ENCODE data around the gene TMEM201. TPM values are rescaled to one million over a fixed set of nuclear protein-coding genes. Genes with fewer than 3 reads are reported as not detected.

Gene TMEM201
- total and polyA plus RNA-seq, 2 of the 4 experiments (the other 2 are of a cell fraction) = 1.3 to 8.7 TPM

GRCh38 chr1:9654834-9655723 is 66.4 kb downstream of the TMEM201 start:
- no peak for DNase-seq

More at GRCh38 chr1:9654834-9655723, 66.4 kb downstream of the TMEM201 start:
- intact Hi-C loops (cut with micrococcal nuclease) = no loop called here
- H3K4me3 ChIP-seq (ENCODE audit: insufficient read depth, low read depth, low read length) = no peak overlapping the region
- H4K5ac ChIP-seq (ENCODE audit: low read depth, low read length) = no peak overlapping the region
- H3K9ac ChIP-seq (ENCODE audit: low read depth, low read length) = no peak overlapping the region
- WGBS, 2 experiments (ENCODE audit: extremely low coverage in 2 of 2, insufficient read length in 1 of 2) = 69% methylated on average over 2 of the region's 16 CpGs; no CpG with 5 or more reads in 1 of the 2 experiments
- no peaks in the 10 kb centered on the region for H4K20me1 ChIP-seq (ENCODE audit: insufficient read depth, low read length)
- no peak overlapping the region for H2BK20ac ChIP-seq (ENCODE audit: low read depth, low read length)
- no TSS peak for BruUV-seq (replicated peaks)
- no peak overlapping the region for H3K18ac ChIP-seq (ENCODE audit: low read depth, low read length)
- TF ChIP-seq RFX5 (IDR thresholded peaks at IDR 0.05; ENCODE audit: low read depth, low read length) (no peak), ELK1 (IDR thresholded peaks at IDR 0.05; ENCODE audit: borderline replicate concordance, low read depth, low read length) (no peak), CHD1 (IDR thresholded peaks at IDR 0.05; ENCODE audit: low read depth, low read length) (no peak)
- no peaks in the 10 kb centered on the region for H3K79me1 ChIP-seq (ENCODE audit: low read depth in 1 of 2, low read length in 2 of 2)
- H3K36me3 ChIP-seq (ENCODE audit: control insufficient read depth, insufficient read depth, low read length) = no peaks in the 10 kb centered on the region
- H3K4me2 ChIP-seq (ENCODE audit: low read depth, low read length) = no peak overlapping the region
- no peak overlapping the region for H2BK15ac ChIP-seq (ENCODE audit: low read depth, low read length)
- CTCF ChIA-PET = interaction anchor here (0.6 to 1.1 kb wide), 2 partner anchors 31 to 550 kb away, joined by 3 to 4 read pairs; no protein-coding TSS in a partner anchor
- H3K56ac ChIP-seq (ENCODE audit: extremely low read depth, insufficient read depth, low read length) = no peak overlapping the region
- ATAC-seq (ENCODE audit: low read depth) = no peak
- H3K14ac ChIP-seq (replicated peaks; ENCODE audit: low read depth, low read length) = no peak overlapping the region
- no peak overlapping the region for H4K8ac ChIP-seq (ENCODE audit: low read depth in 2 of 2, low read length in 2 of 2)
- H2BK120ac ChIP-seq (ENCODE audit: low read depth, low read length) = no peak overlapping the region
- dilution Hi-C loops (cut with HindIII; ENCODE audit: low sequenced_read_pairs, unreplicated experiment) = no loop called here
- POLR2A ChIA-PET (ENCODE audit: unreplicated experiment) = interaction anchor here (0.6 kb wide), 1 partner anchor 33 kb away, joined by 4 read pairs; no protein-coding TSS in a partner anchor
- peak overlapping the region; percentile 55 for H2AK9ac ChIP-seq (replicated peaks; ENCODE audit: low read depth, low read length, poor library complexity)
- in situ Hi-C loops (cut with MboI; ENCODE audit: low sequenced_read_pairs) = no loop called here
- no peak overlapping the region for H4K91ac ChIP-seq (ENCODE audit: insufficient read depth, low read depth, low read length)
- H2BK5ac ChIP-seq (ENCODE audit: low read depth, low read length, poor library complexity, severe bottlenecking) = no peak overlapping the region
- H3K4ac ChIP-seq (ENCODE audit: low read depth, low read length) = no peak overlapping the region
- no peaks in the 10 kb centered on the region for H3K9me3 ChIP-seq (ENCODE audit: control insufficient read depth, insufficient read depth, low read length)
- no peak overlapping the region for H3K27ac ChIP-seq (ENCODE audit: insufficient read depth, low read length)
- H3K4me1 ChIP-seq (ENCODE audit: control insufficient read depth, insufficient read depth, low read length) = peaks cover 6% of the 10 kb centered on the region; the same call in 1 of the 2 replicates
- peak overlapping the region; percentile 49 for H2AFZ ChIP-seq (replicated peaks; ENCODE audit: low read length, poor library complexity)
- H3K9me1 ChIP-seq (ENCODE audit: insufficient read depth, low read length) = 0 out of 2 replicates have a peak, but pooled peaks cover 2% of the 10 kb centered on the region
- no peak overlapping the region for H2AK5ac ChIP-seq (ENCODE audit: low read depth, low read length)
- no peak overlapping the region for H3K23ac ChIP-seq (ENCODE audit: low read depth, low read length)
- peaks cover 27% of the 10 kb centered on the region; the same call in 1 of the 2 replicates for H3K27me3 ChIP-seq (ENCODE audit: control insufficient read depth, insufficient read depth, low read length)

All from IMR-90 (cell line).